ENCODE data around the gene DNAJC17. TPM values are rescaled to one million over a fixed set of nuclear protein-coding genes. Genes with fewer than 3 reads are reported as not detected.

Gene DNAJC17
- total RNA-seq, 1 donor from 2014 or later: 49.3 TPM

GRCh38 chr15:40749151-40749630, 58.1 kb downstream of the DNAJC17 start:
- no peak for TF ChIP-seq CTCF (IDR thresholded peaks at IDR 0.05)
- TF ChIP-seq EZH2 (IDR thresholded peaks at IDR 0.05): no peak
- no peak for TF ChIP-seq EZH2phosphoT487 (IDR thresholded peaks at IDR 0.05)
- Histone ChIP-seq H3K79me2 (ENCODE audit: low read depth) (peaks cover 16% of the 10 kb centered on the region), H3F3A (ENCODE audit: low read depth) (peaks cover 17% of the 10 kb centered on the region), H3K4me2 (no peak overlapping the region), H3K4me3 (no peak overlapping the region), H3K36me3 (peaks cover 2% of the 10 kb centered on the region), H3K27ac (no peak overlapping the region), H4K20me1 (ENCODE audit: low read depth) (no peaks in the 10 kb centered on the region), H3K9ac (no peak overlapping the region), H3K9me3 (ENCODE audit: low read depth) (no peaks in the 10 kb centered on the region), H2AFZ (replicated peaks) (no peak overlapping the region), H3K4me1 (no peaks in the 10 kb centered on the region), H3K27me3 (no peaks in the 10 kb centered on the region)
- Mint-ChIP-seq H3K27me3 (ENCODE audit: insufficient read depth, low read depth) (peaks cover 16% of the 10 kb centered on the region), H3K4me1 (peaks cover 12% of the 10 kb centered on the region), H3K4me3 (no peak overlapping the region), H3K9me3 (no peaks in the 10 kb centered on the region), H3K36me3 (peaks cover 10% of the 10 kb centered on the region), H3K27ac (no peak overlapping the region)
- no peak for DNase-seq (ENCODE audit: low spot score)

GRCh38 chr15:40747685-40748631, 59.3 kb downstream of the DNAJC17 start:
- peaks cover 7% of the 10 kb centered on the region for H3K4me1 Mint-ChIP-seq
- H3K4me3 ChIP-seq: no peak overlapping the region
- H3K27me3 ChIP-seq: no peaks in the 10 kb centered on the region
- H3F3A ChIP-seq (ENCODE audit: low read depth): peaks cover 21% of the 10 kb centered on the region
- peaks cover 12% of the 10 kb centered on the region for H3K36me3 Mint-ChIP-seq
- H3K9ac ChIP-seq: no peak overlapping the region
- DNase-seq (ENCODE audit: low spot score): no peak
- peaks cover 16% of the 10 kb centered on the region for H3K27me3 Mint-ChIP-seq (ENCODE audit: insufficient read depth, low read depth)
- H3K27ac Mint-ChIP-seq: no peak overlapping the region
- H4K20me1 ChIP-seq (ENCODE audit: low read depth): no peaks in the 10 kb centered on the region
- H3K9me3 ChIP-seq (ENCODE audit: low read depth): no peaks in the 10 kb centered on the region
- H3K4me1 ChIP-seq: no peaks in the 10 kb centered on the region
- no peaks in the 10 kb centered on the region for H3K9me3 Mint-ChIP-seq
- peaks cover 2% of the 10 kb centered on the region for H3K36me3 ChIP-seq
- H2AFZ ChIP-seq (replicated peaks): no peak overlapping the region
- no peak overlapping the region for H3K4me3 Mint-ChIP-seq
- TF ChIP-seq EZH2phosphoT487 (IDR thresholded peaks at IDR 0.05) (no peak), EZH2 (IDR thresholded peaks at IDR 0.05) (no peak), CTCF (IDR thresholded peaks at IDR 0.05) (no peak)
- no peak overlapping the region for H3K27ac ChIP-seq
- H3K79me2 ChIP-seq (ENCODE audit: low read depth): peaks cover 6% of the 10 kb centered on the region
- no peak overlapping the region for H3K4me2 ChIP-seq

- no peak for DNase-seq (ENCODE audit: low spot score)
- H3K9ac ChIP-seq: no peak overlapping the region
These were observed 60.3 kb downstream of the DNAJC17 start for GRCh38 chr15:40746916-40747418.

More at GRCh38 chr15:40746916-40747418, 60.3 kb downstream of the DNAJC17 start:
- Histone ChIP-seq H2AFZ (replicated peaks) (no peak overlapping the region), H3F3A (ENCODE audit: low read depth) (peaks cover 21% of the 10 kb centered on the region), H3K4me1 (no peaks in the 10 kb centered on the region), H3K9me3 (ENCODE audit: low read depth) (no peaks in the 10 kb centered on the region), H3K4me3 (no peak overlapping the region), H3K4me2 (no peak overlapping the region), H3K27me3 (no peaks in the 10 kb centered on the region), H4K20me1 (ENCODE audit: low read depth) (no peaks in the 10 kb centered on the region), H3K79me2 (ENCODE audit: low read depth) (no peaks in the 10 kb centered on the region), H3K27ac (no peak overlapping the region), H3K36me3 (peaks cover 2% of the 10 kb centered on the region)
- Mint-ChIP-seq H3K36me3 (peaks cover 16% of the 10 kb centered on the region), H3K9me3 (no peaks in the 10 kb centered on the region), H3K4me3 (no peak overlapping the region), H3K27me3 (ENCODE audit: insufficient read depth, low read depth) (peaks cover 16% of the 10 kb centered on the region), H3K4me1 (no peaks in the 10 kb centered on the region), H3K27ac (no peak overlapping the region)
- TF ChIP-seq EZH2phosphoT487 (IDR thresholded peaks at IDR 0.05) (no peak), CTCF (IDR thresholded peaks at IDR 0.05) (no peak)

Data from neural progenitor cell (in vitro differentiated cells).